NCI-H345 treated with DMSO at 0.1 percent for 48 hours (cell line): ENCODE results near the gene MRPS34.
"Not testable (repeated sequence)": the region's sequence is repeated elsewhere in the genome, so short reads cannot be mapped to it uniquely, and the experiment has no call there.

Experiments
- DNase-seq: peaks from one replicate; lab custom pipeline; 2025; ENCODE audit not compliant: unreplicated experiment; lab: John Stamatoyannopoulos, UW

The MRPS34 gene

GRCh38 chr16:1757714-1758461 is 15.0 kb downstream of the MRPS34 start:
- DNase-seq = no peak

- no peak for DNase-seq
Measured at GRCh38 chr16:1754204-1754603, 18.7 kb downstream of the MRPS34 start.

GRCh38 chr16:1752853-1753252 is 20.1 kb downstream of the MRPS34 start:
- DNase-seq = no peak

GRCh38 chr16:1751946-1752345 is 21.0 kb downstream of the MRPS34 start:
- DNase-seq = no peak

- DNase-seq = no peak
Measured at GRCh38 chr16:1749152-1750117, 23.5 kb downstream of the MRPS34 start.

- DNase-seq = no peak
Measured at GRCh38 chr16:1747934-1748333, 25.0 kb downstream of the MRPS34 start.

GRCh38 chr16:1746693-1747195 is 26.2 kb downstream of the MRPS34 start:
- DNase-seq = no peak

- no peak for DNase-seq
Measured at GRCh38 chr16:1745900-1746692, 26.8 kb downstream of the MRPS34 start.

GRCh38 chr16:1745181-1745899 is 27.6 kb downstream of the MRPS34 start:
- DNase-seq = no peak

GRCh38 chr16:1744338-1744840 is 28.5 kb downstream of the MRPS34 start:
- no peak for DNase-seq

- DNase-seq = no peak
Measured at GRCh38 chr16:1743376-1744337, 29.3 kb downstream of the MRPS34 start.

GRCh38 chr16:1741553-1742165 is 31.3 kb downstream of the MRPS34 start:
- no peak for DNase-seq

- DNase-seq = no peak
Measured at GRCh38 chr16:1740781-1741490, 32.0 kb downstream of the MRPS34 start.

- DNase-seq = no peak
Measured at GRCh38 chr16:1740234-1740633, 32.7 kb downstream of the MRPS34 start.

GRCh38 chr16:1734816-1735215 is 38.1 kb downstream of the MRPS34 start:
- no peak for DNase-seq

GRCh38 chr16:1734123-1734522 is 38.8 kb downstream of the MRPS34 start:
- DNase-seq = no peak

- DNase-seq = not testable (repeated sequence)
Measured at GRCh38 chr16:1732551-1732987, 40.4 kb downstream of the MRPS34 start.

GRCh38 chr16:1732071-1732470 is 40.9 kb downstream of the MRPS34 start:
- no peak for DNase-seq
